Mucosa of descending colon (tissue), 3 donors: ENCODE data around the gene MYO3B. TPM values are rescaled to one million over a fixed set of nuclear protein-coding genes. Genes with fewer than 3 reads are reported as not detected.
A peak's percentile ranks its signal among the peaks of the same experiment; 100 is the strongest.

Experiments used
- ATAC-seq: fragments of 200-7000 bp; cut with Tn5 transposase; one replicate; pipeline ENCODE4 v1.9.1; 2020; ENCODE audit warnings: mild to moderate bottlenecking, moderate library complexity
- DNase-seq, 3 donors: peaks; one replicate each; pipeline ENCODE4 v3.0.0-alpha.2; 2020
- H3K36me3 ChIP-seq: fragments of 200-600 bp; one replicate; pipeline ENCODE4 v1.8.0; 2021; ENCODE audit warnings: low read depth, mild to moderate bottlenecking
- H3K4me1 ChIP-seq: fragments of 200-600 bp; one replicate; pipeline ENCODE4 v1.8.0; 2021; ENCODE audit warnings: low read depth, mild to moderate bottlenecking
- H3K4me3 ChIP-seq: fragments of 200-600 bp; one replicate; pipeline ENCODE4 v1.8.0; 2021; ENCODE audit warnings: mild to moderate bottlenecking
- H3K9me3 ChIP-seq: fragments of 200-600 bp; one replicate; pipeline ENCODE4 v1.8.0; 2021; ENCODE audit warnings: mild to moderate bottlenecking
- CTCF ChIP-seq: fragments of 200-600 bp; IDR thresholded peaks from one replicate; pipeline ENCODE4 v1.8.0; 2022; ENCODE audit warnings: antibody characterized with exemption, mild to moderate bottlenecking
- intact Hi-C, 2 donors: fragments of 100-400 bp; cut with DNase I in 1 of 2; cut with micrococcal nuclease in 1 of 2; formaldehyde crosslinking; loops; one replicate each; pipeline versions ENCODE4 v1.11.0 to v1.11.1; 2022; cut with DNase I, micrococcal nuclease
- total RNA-seq, 3 donors: library from RNA; stranded (reverse); fragmentation: NEBNext Ultra II Directional in 2 of 3; extraction: Animal tissue kit (Norgen Biotek cat#: 25700) in 2 of 3; gene quantifications; one replicate each; pipeline versions ENCODE4 v1.2.1 to v1.2.4, GENCODE V29; 2021 to 2023
- donor health status: DM: no; HTN: no; CAD: no; lungs with moderate emphysema.
- donor health status: DM: no; HTN: no; CAD: no.
- donor health status: DM: no; HTN: yes; CAD: no.

The MYO3B gene
- total RNA-seq, 3 donors from 2014 or later: 0.06 to 0.39 (median 0.09) TPM

- ATAC-seq (no peak), DNase-seq (no peak)
- H3K4me1 ChIP-seq: no peaks in the 10 kb centered on the region
- H3K36me3 ChIP-seq: no peaks in the 10 kb centered on the region
- no peak overlapping the region for H3K4me3 ChIP-seq
- H3K9me3 ChIP-seq: no peaks in the 10 kb centered on the region
- no peak for TF ChIP-seq CTCF
- intact Hi-C loops: no loop called here
Observed at GRCh38 chr2:170641961-170642360, 464.0 kb downstream of the MYO3B start.

GRCh38 chr2:170643346-170643745 is 465.4 kb downstream of the MYO3B start:
- ATAC-seq (no peak), DNase-seq (no peak)
- Histone ChIP-seq H3K9me3 (no peaks in the 10 kb centered on the region), H3K4me3 (no peak overlapping the region), H3K36me3 (no peaks in the 10 kb centered on the region), H3K4me1 (no peaks in the 10 kb centered on the region)
- intact Hi-C loops: no loop called here
- TF ChIP-seq CTCF: no peak

- intact Hi-C loops: no loop called here
- no peak for ATAC-seq
- no peak for DNase-seq
- no peak for TF ChIP-seq CTCF
- Histone ChIP-seq H3K9me3 (no peaks in the 10 kb centered on the region), H3K4me1 (no peaks in the 10 kb centered on the region), H3K4me3 (no peak overlapping the region), H3K36me3 (no peaks in the 10 kb centered on the region)
Observed at GRCh38 chr2:170647741-170648436, 469.9 kb downstream of the MYO3B start.

- DNase-seq: no peak
- H3K36me3 ChIP-seq: no peaks in the 10 kb centered on the region
- no peaks in the 10 kb centered on the region for H3K9me3 ChIP-seq
- ATAC-seq: peak; percentile 31
- TF ChIP-seq CTCF: no peak
- peaks cover 3% of the 10 kb centered on the region for H3K4me1 ChIP-seq
- intact Hi-C loops: no loop called here
- no peak overlapping the region for H3K4me3 ChIP-seq
Observed at GRCh38 chr2:170651624-170652325, 473.8 kb downstream of the MYO3B start.

GRCh38 chr2:170652637-170653417 is 474.9 kb downstream of the MYO3B start:
- peaks cover 3% of the 10 kb centered on the region for H3K4me1 ChIP-seq
- ATAC-seq (no peak), DNase-seq (no peak)
- no peaks in the 10 kb centered on the region for H3K36me3 ChIP-seq
- H3K9me3 ChIP-seq: no peaks in the 10 kb centered on the region
- intact Hi-C loops: no loop called here
- H3K4me3 ChIP-seq: no peak overlapping the region
- no peak for TF ChIP-seq CTCF
